HEK293 (cell line): ENCODE data around the gene ZHX3.

ENCODE experiments used
- CTCF ChIA-PET: fragments of 350-600 bp; formaldehyde crosslinking; extraction: SDS; loops from one replicate; lab custom pipeline; 2021; ENCODE audit warnings: antibody characterized with exemption; lab: Yijun Ruan, JAX
- POLR2A ChIA-PET: fragments of 300-600 bp; formaldehyde crosslinking; extraction: SDS; loops from one replicate; lab custom pipeline; 2020; ENCODE audit warnings: antibody characterized with exemption, inconsistent platforms; lab: Yijun Ruan, JAX
- H3K27ac ChIP-seq: fragments of 200-500 bp; sonication (Bioruptor generic); 2 replicates; pipeline ENCODE4 v1.5.1; 2014; ENCODE audit warnings: low read depth, low read length, control low read depth, inconsistent platforms; ENCODE audit errors: extremely low read depth
- H3K36me3 ChIP-seq, 2 experiments: fragments of 200-500 bp in 1 of 2; sonication (Bioruptor generic) in 1 of 2; 1 replicate in 1 of 2; 2 replicates in 1 of 2; pipeline ENCODE4 v1.5.1; 2014 to 2017; ENCODE audit warnings: inconsistent platforms in 2 of 2, low read length in 2 of 2; ENCODE audit not compliant: control insufficient read depth in 2 of 2, insufficient read depth in 1 of 2
- H3K4me1 ChIP-seq: fragments of 200-500 bp; sonication (Bioruptor generic); 2 replicates; pipeline ENCODE4 v1.5.1; 2014; ENCODE audit warnings: mild to moderate bottlenecking, low read length, inconsistent platforms; ENCODE audit not compliant: control insufficient read depth, insufficient read depth
- H3K4me3 ChIP-seq: 2 replicates; pipeline ENCODE4 v1.5.1; 2011; ENCODE audit warnings: low read depth, mild to moderate bottlenecking, control low read depth, low read length, moderate library complexity
- H3K9me3 ChIP-seq: fragments of 200-500 bp; sonication (Bioruptor generic); 2 replicates; pipeline ENCODE4 v1.5.1; 2014; ENCODE audit warnings: low read depth, low read length, inconsistent platforms; ENCODE audit not compliant: control insufficient read depth, insufficient read depth
- KLF8 ChIP-seq: fragments of 450-650 bp; formaldehyde crosslinking; IDR thresholded peaks from 2 replicates; pipeline ENCODE4 v1.5.1; 2016; ENCODE audit warnings: missing biosample characterization, missing genetic modification characterization
- MEIS1 ChIP-seq: sonication (generic); formaldehyde crosslinking; IDR thresholded peaks from 2 replicates; pipeline ENCODE4 v1.8.1; 2022; ENCODE audit warnings: missing genetic modification reagents, mild to moderate bottlenecking, borderline replicate concordance
- OSR2 ChIP-seq: fragments of 450-650 bp; formaldehyde crosslinking; IDR thresholded peaks from 2 replicates; pipeline ENCODE4 v1.5.1; 2016; ENCODE audit warnings: missing biosample characterization, missing genetic modification characterization
- SALL2 ChIP-seq: fragments of 450-650 bp; formaldehyde crosslinking; IDR thresholded peaks from 2 replicates; pipeline ENCODE4 v1.5.0; 2017; ENCODE audit warnings: missing biosample characterization, mild to moderate bottlenecking, missing genetic modification characterization, borderline replicate concordance
- SCRT1 ChIP-seq: fragments of 450-650 bp; formaldehyde crosslinking; IDR thresholded peaks from 2 replicates; pipeline ENCODE4 v1.5.1; 2016; ENCODE audit warnings: missing biosample characterization, missing genetic modification characterization, borderline replicate concordance
- WT1 ChIP-seq: fragments of 450-650 bp; formaldehyde crosslinking; IDR thresholded peaks from 2 replicates; pipeline ENCODE4 v1.5.1; 2016; ENCODE audit warnings: missing biosample characterization, missing genetic modification characterization
- ZBTB17 ChIP-seq: fragments of 450-650 bp; formaldehyde crosslinking; IDR thresholded peaks from 2 replicates; pipeline ENCODE4 v1.5.1; 2016; ENCODE audit warnings: missing biosample characterization, missing genetic modification characterization
- ZBTB20 ChIP-seq: fragments of 450-650 bp; formaldehyde crosslinking; IDR thresholded peaks from 2 replicates; pipeline ENCODE4 v1.5.1; 2016; ENCODE audit warnings: missing biosample characterization, missing genetic modification characterization
- ZBTB44 ChIP-seq: fragments of 450-650 bp; IDR thresholded peaks from 2 replicates; pipeline ENCODE4 v1.5.1; 2018; ENCODE audit warnings: missing biosample characterization, mild to moderate bottlenecking, missing genetic modification characterization
- ZIC2 ChIP-seq: fragments of 450-650 bp; formaldehyde crosslinking; IDR thresholded peaks from 2 replicates; pipeline ENCODE4 v1.5.1; 2016; ENCODE audit warnings: missing biosample characterization, missing genetic modification characterization
- ZNF157 ChIP-seq: fragments of 450-650 bp; formaldehyde crosslinking; IDR thresholded peaks from 2 replicates; pipeline ENCODE4 v1.5.1; 2016; ENCODE audit warnings: missing biosample characterization, missing genetic modification characterization
- ZNF214 ChIP-seq: fragments of 450-650 bp; formaldehyde crosslinking; IDR thresholded peaks from 2 replicates; pipeline ENCODE4 v1.5.1; 2017; ENCODE audit warnings: missing biosample characterization, mild to moderate bottlenecking, missing genetic modification characterization, borderline replicate concordance
- ZNF239 ChIP-seq: fragments of 450-650 bp; formaldehyde crosslinking; IDR thresholded peaks from 2 replicates; pipeline ENCODE4 v1.5.1; 2016; ENCODE audit warnings: missing biosample characterization, missing genetic modification characterization
- ZNF266 ChIP-seq: fragments of 450-650 bp; formaldehyde crosslinking; IDR thresholded peaks from 2 replicates; pipeline ENCODE4 v1.5.1; 2016; ENCODE audit warnings: missing biosample characterization, missing genetic modification characterization, low read depth
- ZNF335 ChIP-seq: fragments of 450-650 bp; formaldehyde crosslinking; conservative IDR thresholded peaks from 2 replicates; pipeline ENCODE4 v1.5.1; 2016; ENCODE audit warnings: missing biosample characterization, missing genetic modification characterization
- ZNF350 ChIP-seq: fragments of 450-650 bp; formaldehyde crosslinking; IDR thresholded peaks from 2 replicates; pipeline ENCODE4 v1.5.0; 2017; ENCODE audit warnings: missing biosample characterization, mild to moderate bottlenecking, missing genetic modification characterization
- ZNF391 ChIP-seq: fragments of 450-650 bp; formaldehyde crosslinking; IDR thresholded peaks from 2 replicates; pipeline ENCODE4 v1.5.1; 2016; ENCODE audit warnings: low read depth, missing biosample characterization, missing genetic modification characterization, borderline replicate concordance
- ZNF423 ChIP-seq: fragments of 450-650 bp; formaldehyde crosslinking; IDR thresholded peaks from 2 replicates; pipeline ENCODE4 v1.5.1; 2016; ENCODE audit warnings: missing biosample characterization, missing genetic modification characterization
- ZNF48 ChIP-seq: fragments of 450-650 bp; formaldehyde crosslinking; IDR thresholded peaks from 2 replicates; pipeline ENCODE4 v1.5.1; 2016; ENCODE audit warnings: missing biosample characterization, missing genetic modification characterization
- ZNF529 ChIP-seq: fragments of 450-650 bp; formaldehyde crosslinking; IDR thresholded peaks from 2 replicates; pipeline ENCODE4 v1.5.1; 2017; ENCODE audit warnings: missing genetic modification characterization, missing biosample characterization; ENCODE audit not compliant: insufficient replicate concordance
- ZNF624 ChIP-seq: fragments of 450-650 bp; formaldehyde crosslinking; IDR thresholded peaks from 2 replicates; pipeline ENCODE4 v1.5.1; 2017; ENCODE audit warnings: missing biosample characterization, missing genetic modification characterization
- ZNF670 ChIP-seq: fragments of 450-650 bp; formaldehyde crosslinking; IDR thresholded peaks from 2 replicates; pipeline ENCODE4 v1.5.1; 2016; ENCODE audit warnings: missing biosample characterization, missing genetic modification characterization, low read depth
- ZNF692 ChIP-seq: fragments of 450-650 bp; formaldehyde crosslinking; IDR thresholded peaks from 2 replicates; pipeline ENCODE4 v1.5.1; 2016; ENCODE audit warnings: missing biosample characterization, missing genetic modification characterization
- ZNF747 ChIP-seq: fragments of 450-650 bp; formaldehyde crosslinking; IDR thresholded peaks from 2 replicates; pipeline ENCODE4 v1.5.1; 2016; ENCODE audit warnings: missing biosample characterization, missing genetic modification characterization
- ZNF768 ChIP-seq: fragments of 450-650 bp; formaldehyde crosslinking; IDR thresholded peaks from 2 replicates; pipeline ENCODE4 v1.5.1; 2018; ENCODE audit warnings: missing biosample characterization, mild to moderate bottlenecking, missing genetic modification characterization
- ZNF785 ChIP-seq: fragments of 450-650 bp; formaldehyde crosslinking; IDR thresholded peaks from 2 replicates; pipeline ENCODE4 v1.5.1; 2016; ENCODE audit warnings: missing biosample characterization, missing genetic modification characterization
- ZNF792 ChIP-seq: fragments of 450-650 bp; formaldehyde crosslinking; IDR thresholded peaks from 2 replicates; pipeline ENCODE4 v1.5.1; 2016; ENCODE audit warnings: missing biosample characterization, missing genetic modification characterization
- TF ChIP-seq, protein P1 (sequence below): fragments of 450-650 bp; formaldehyde crosslinking; IDR thresholded peaks from 2 replicates; pipeline ENCODE4 v1.5.1; 2016; ENCODE audit warnings: missing biosample characterization, missing genetic modification characterization
- TF ChIP-seq, protein P2 (sequence below): fragments of 450-650 bp; formaldehyde crosslinking; IDR thresholded peaks from 2 replicates; pipeline ENCODE4 v1.5.0; 2017; ENCODE audit warnings: missing biosample characterization, missing genetic modification characterization, borderline replicate concordance

The ZHX3 gene

GRCh38 chr20:41247523-41248367 lies 69.8 kb downstream of the ZHX3 start:
- H3K4me3 ChIP-seq = no peak overlapping the region
- H3K4me1 ChIP-seq = no peaks in the 10 kb centered on the region
- POLR2A ChIA-PET = no interaction called here
- CTCF ChIA-PET = interaction anchor here (0.7 to 1.1 kb wide), 4 partner anchors 8 to 431 kb away, joined by 3 to 4 read pairs (median 3); no protein-coding TSS in a partner anchor
- no peaks in the 10 kb centered on the region for H3K36me3 ChIP-seq
- H3K27ac ChIP-seq = no peak overlapping the region
- no peaks in the 10 kb centered on the region for H3K9me3 ChIP-seq
- TF ChIP-seq ZNF391 (tag by site-specific recombination) = no peak
- TF ChIP-seq ZNF747 = no peak
- TF ChIP-seq ZNF266 (tag by site-specific recombination) = no peak
- TF ChIP-seq, protein P1, sequence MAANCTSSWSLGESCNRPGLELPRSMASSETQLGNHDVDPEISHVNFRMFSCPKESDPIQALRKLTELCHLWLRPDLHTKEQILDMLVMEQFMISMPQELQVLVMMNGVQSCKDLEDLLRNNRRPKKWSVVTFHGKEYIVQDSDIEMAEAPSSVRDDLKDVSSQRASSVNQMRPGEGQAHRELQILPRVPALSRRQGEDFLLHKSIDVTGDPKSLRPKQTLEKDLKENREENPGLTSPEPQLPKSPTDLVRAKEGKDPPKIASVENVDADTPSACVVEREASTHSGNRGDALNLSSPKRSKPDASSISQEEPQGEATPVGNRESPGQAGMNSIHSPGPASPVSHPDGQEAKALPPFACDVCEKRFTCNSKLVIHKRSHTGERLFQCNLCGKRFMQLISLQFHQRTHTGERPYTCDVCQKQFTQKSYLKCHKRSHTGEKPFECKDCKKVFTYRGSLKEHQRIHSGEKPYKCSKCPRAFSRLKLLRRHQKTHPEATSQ = no peak
- no peak for TF ChIP-seq MEIS1 (CRISPR knock-in tag)
- TF ChIP-seq OSR2 (tag by site-specific recombination) = no peak
- no peak for TF ChIP-seq ZNF692 (tag by site-specific recombination)
- TF ChIP-seq SCRT1 = no peak
- no peak for TF ChIP-seq ZBTB20 (tag by site-specific recombination)
- TF ChIP-seq ZNF239 (tag by site-specific recombination) = no peak
- TF ChIP-seq ZNF157 (tag by site-specific recombination) = no peak
- TF ChIP-seq ZNF423 (tag by site-specific recombination) = no peak
- TF ChIP-seq ZNF350 (tag by site-specific recombination) = no peak
- no peak for TF ChIP-seq ZNF768 (tag by site-specific recombination)
- TF ChIP-seq KLF8 (tag by site-specific recombination) = no peak
- no peak for TF ChIP-seq ZNF792
- TF ChIP-seq ZNF48 (tag by site-specific recombination) = no peak
- TF ChIP-seq ZNF529 (tag by site-specific recombination) = no peak
- no peak for TF ChIP-seq ZBTB17 (tag by site-specific recombination)

DNA sequence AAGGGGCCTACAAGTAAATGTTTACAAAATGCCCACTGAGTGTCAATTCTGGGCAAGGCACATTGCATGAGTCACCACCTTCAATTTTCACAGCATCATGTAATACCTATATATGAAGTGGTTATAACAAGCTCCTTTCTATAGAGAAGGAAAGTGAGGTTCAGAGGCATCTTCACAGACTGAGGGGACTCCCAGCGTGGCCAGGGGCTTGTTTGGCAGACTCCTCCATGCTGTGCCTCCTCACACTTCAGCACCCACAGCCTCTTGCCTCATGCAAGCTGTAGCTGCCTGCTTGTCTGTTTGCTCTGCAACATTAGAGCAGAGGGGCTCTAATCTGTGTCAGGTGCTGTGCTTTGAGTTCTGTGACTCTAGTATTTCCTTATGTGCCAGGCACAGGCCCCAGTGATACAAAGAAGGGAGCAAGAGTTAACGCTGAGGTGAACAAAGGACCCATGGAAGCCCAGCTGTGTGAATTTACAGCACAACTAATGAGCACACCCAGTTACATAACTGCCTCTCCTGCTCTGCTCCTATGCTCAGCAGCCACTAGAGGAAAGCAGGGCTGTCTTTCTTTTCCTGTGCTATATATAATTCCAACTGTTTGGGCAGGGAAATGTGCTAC lies 72.3 kb downstream of the ZHX3 start:
- H3K27ac ChIP-seq = no peak overlapping the region
- no peak for TF ChIP-seq WT1 (tag by site-specific recombination)
- no peak for TF ChIP-seq ZBTB44 (tag by site-specific recombination)
- no peak for TF ChIP-seq ZNF785 (tag by site-specific recombination)
- TF ChIP-seq ZNF624 (tag by site-specific recombination) = no peak
- TF ChIP-seq ZIC2 = no peak
- TF ChIP-seq, protein P2, sequence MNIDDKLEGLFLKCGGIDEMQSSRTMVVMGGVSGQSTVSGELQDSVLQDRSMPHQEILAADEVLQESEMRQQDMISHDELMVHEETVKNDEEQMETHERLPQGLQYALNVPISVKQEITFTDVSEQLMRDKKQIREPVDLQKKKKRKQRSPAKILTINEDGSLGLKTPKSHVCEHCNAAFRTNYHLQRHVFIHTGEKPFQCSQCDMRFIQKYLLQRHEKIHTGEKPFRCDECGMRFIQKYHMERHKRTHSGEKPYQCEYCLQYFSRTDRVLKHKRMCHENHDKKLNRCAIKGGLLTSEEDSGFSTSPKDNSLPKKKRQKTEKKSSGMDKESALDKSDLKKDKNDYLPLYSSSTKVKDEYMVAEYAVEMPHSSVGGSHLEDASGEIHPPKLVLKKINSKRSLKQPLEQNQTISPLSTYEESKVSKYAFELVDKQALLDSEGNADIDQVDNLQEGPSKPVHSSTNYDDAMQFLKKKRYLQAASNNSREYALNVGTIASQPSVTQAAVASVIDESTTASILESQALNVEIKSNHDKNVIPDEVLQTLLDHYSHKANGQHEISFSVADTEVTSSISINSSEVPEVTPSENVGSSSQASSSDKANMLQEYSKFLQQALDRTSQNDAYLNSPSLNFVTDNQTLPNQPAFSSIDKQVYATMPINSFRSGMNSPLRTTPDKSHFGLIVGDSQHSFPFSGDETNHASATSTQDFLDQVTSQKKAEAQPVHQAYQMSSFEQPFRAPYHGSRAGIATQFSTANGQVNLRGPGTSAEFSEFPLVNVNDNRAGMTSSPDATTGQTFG (tag by site-specific recombination) = no peak
- no peak for TF ChIP-seq ZNF670
- TF ChIP-seq ZNF214 (tag by site-specific recombination) = no peak
- TF ChIP-seq SALL2 (tag by site-specific recombination) = no peak
- no peak for TF ChIP-seq ZNF335 (tag by site-specific recombination)

More for the DNA sequence above, 72.3 kb downstream of the ZHX3 start:
- ChIA-PET CTCF (interaction anchor here (0.7 to 0.8 kb wide), 2 partner anchors 12 to 94 kb away, joined by 3 to 4 read pairs; no protein-coding TSS in a partner anchor), POLR2A (no interaction called here)
- Histone ChIP-seq H3K9me3 (no peaks in the 10 kb centered on the region), H3K4me1 (no peaks in the 10 kb centered on the region), H3K36me3 (no peaks in the 10 kb centered on the region), H3K4me3 (no peak overlapping the region)
